NCI-H69 (cell line): ENCODE results near the gene KCND3.

Experiments used
- DNase-seq: peaks from one replicate; lab custom pipeline; 2025; lab: John Stamatoyannopoulos, UW

Gene KCND3

DNA sequence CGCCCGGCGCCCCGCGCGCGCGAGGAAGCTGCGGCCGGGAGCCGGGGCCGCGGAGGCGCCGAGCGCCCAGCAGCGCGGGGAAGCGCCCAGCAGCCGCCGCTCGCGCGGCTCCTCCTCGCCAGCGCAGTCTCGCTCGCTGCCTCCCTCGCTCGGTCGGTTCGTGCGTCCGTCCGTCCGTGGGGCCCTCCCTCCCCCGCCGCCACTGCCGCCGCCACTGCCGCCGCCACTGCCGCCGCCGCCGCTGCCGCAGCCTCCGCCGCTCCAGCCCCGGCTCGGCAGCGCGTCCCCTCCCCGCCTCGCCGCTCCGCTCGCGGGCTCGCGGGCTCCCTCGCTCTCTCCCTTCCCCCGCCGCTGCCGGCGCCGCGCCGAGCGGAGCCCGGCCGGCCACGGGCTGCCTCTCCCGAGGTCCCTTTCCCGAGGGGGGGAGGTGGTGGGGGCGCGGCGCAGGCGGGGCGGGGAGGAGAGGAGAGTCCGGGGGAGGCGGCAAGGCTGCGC lies at the start of gene KCND3:
Gene KCND3, minus strand, starts transcription at position 138 of the 495 bp plus-strand sequence.
- DNase-seq, result peak; percentile 34

DNA sequence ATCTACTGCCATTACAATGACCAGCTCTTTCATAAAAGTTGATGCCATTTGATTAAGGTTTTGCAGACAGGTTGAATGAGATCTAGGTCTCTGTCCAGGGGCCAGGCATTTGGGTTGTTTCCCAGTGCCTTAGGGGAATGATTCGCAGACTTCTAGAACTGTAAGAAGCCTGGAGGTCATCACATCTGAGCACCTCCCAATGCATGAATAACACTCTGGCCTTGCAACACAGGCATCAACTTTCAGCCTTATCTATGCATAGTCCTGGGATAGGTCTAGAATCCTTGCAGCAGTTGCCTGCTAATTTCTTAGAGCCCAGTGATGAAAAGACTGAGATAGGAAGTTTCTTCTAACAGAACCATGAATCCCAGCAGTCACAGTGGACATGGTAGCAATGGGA lies 44.8 kb upstream of the KCND3 start:
- DNase-seq, result no peak

DNA sequence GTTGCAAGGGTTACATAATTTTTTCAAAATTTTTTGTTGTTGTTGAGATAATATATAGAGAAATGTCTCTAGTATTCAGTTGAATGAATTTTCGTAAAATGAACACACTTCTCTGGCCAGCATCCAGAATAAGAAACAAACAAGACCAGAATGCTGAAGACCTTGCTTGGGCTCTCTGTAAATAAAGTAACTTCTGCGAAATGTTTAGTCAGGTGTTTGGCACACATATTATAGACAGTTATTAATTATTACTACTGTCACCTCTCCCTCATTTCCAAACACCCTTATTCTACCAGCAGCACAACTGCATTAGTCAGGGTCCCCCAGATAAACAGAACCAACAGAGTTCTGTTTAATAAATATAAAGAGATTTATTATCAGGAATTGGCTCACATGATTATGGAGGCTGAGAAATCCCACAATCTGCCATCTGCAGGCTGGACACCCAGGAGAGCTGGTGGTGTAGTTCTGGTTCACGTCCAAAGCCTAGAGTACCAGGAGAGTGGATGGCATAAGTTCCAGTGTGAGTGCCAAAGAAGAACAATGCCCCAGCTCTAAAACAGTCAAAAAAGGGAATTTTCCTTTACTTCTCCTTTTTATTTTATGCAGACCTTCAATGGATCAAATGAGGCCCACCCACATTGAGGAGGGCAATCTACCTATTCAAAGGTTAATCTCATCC lies 44.1 kb upstream of the KCND3 start:
- DNase-seq, result no peak

DNA sequence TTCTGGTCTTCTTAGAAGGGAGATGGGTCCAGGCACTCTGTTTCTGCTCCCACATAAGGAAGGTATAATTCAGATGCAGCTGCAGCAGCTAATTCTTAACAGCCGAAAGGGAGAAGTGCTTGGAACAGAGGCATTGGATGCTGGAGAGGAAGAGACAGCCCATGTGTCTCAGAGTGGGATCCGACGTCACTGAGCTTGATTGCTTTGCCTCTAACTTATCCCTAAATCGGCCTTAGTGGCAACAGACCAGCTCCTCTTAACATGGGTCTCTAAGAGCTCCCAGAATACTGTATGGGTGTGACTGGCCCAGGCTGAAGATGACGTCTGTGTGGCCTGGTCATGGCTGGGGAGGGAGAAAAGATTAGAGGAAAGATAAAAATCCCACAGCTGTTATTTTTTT lies 40.7 kb upstream of the KCND3 start:
- DNase-seq, result no peak

DNA sequence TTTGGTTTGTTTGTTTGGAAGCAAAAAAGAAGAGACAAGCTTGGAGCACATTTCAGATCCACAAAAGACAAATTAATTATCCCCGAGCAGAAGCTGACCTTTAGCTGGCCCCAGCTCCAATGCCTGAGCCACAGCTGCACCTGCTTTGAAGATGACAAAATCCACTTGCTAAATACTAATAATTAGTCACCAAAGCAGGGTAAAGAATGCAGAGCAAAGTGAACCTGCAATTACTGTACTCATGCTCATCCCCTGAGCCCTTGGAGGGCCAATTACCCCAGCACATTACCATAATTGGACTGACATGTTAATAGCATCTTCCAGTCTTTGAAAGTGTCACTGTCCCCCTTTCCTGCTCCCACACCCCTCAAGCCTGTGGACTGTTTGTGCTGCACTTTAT lies 38.2 kb upstream of the KCND3 start:
- peak; percentile 88 for DNase-seq

DNA sequence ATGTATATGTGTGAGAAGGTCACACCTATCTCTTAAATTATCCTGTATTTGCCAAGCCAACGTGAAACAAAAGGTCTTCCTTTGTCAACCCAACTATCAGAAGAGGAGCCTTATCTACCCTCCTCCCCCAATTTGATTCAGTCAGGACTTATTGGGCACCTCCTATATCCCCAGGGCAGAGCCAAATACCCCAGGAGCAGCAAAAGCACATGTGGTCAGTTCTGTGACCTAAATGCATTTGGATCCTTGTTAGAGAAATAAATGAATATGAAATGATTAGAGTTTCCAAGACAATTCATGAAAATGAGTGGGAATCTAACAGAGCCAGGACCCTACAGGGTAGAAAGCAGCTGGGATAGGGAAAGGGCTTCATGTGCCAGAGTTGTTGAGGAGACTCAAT lies 37.0 kb upstream of the KCND3 start:
- DNase-seq, result no peak

DNA sequence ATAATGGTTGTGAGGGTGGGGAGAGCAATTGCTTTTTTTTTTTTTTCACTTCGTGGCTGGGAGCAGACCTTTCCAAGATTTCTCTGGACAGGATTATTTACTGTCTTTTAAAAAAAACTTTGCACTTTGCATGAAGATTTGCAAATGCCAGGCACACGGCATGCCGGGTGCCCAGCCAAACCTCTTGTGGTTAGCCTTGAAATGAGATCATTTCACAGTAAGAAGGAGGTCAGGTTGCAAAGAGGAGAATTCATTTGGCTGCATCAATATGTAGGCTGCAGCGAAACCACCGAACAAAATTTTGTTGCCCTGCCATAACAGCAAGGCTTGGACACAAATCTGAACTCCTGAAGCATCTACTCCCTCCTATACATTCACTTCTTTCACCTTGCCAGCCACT lies 36.5 kb upstream of the KCND3 start:
- no peak for DNase-seq

DNA sequence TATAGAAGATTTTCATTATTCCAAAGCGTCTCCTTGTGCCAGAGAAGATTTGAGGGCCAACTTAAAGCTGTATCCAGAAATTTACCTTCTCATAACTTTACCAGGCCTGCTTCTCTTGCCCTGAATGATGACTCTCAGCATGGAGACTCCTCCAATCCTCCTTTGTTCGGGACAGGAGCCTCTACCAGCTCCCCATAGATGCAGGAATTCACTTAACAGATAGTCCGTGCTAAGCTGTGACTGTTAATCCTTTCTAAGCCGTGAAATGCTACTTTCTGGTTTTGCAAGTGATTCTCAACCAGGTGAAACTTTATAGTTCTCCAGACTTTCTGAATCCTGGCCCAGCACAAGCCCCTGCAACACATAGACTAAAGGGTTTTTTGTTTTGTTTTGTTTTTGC lies 31.8 kb upstream of the KCND3 start:
- no peak for DNase-seq

DNA sequence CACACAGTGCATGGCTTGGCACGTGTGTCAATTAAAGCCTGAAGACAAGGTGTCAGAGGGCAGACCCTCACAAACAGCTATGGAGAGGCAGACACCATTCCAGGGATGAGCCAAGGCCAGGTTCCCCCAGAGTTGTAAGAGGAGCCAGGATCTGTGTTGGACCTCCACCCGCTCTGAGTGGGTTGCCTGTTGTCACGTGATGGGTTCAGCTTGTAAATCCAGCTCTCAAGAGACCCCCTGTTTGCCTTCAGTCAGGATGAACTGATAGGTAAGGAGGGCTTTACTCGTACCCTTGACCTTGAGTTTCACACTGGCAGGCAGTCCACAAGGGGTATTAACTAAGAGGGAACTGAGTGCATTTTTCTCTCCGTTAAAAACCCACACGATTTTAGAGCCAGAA lies 27.7 kb upstream of the KCND3 start:
- no peak for DNase-seq

DNA sequence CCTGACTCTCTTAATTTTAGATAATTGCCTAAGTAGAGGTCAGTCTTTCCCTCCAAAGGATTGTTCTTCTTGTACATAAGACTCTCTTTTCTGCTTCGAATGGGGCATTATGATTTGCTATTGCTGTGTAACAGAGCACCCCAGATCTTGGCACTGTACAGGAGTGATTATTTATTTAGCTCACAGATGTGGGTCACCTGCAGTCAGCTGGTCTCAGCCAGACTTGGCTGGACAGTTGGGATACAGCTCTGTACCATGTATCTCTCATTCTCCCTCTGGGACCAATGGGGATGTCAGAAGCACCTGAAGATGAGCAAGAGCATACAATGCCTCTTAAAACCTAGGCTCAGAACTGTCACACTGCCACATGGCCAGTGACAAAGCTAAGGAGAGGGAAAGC lies 23.4 kb upstream of the KCND3 start:
- DNase-seq, result no peak

DNA sequence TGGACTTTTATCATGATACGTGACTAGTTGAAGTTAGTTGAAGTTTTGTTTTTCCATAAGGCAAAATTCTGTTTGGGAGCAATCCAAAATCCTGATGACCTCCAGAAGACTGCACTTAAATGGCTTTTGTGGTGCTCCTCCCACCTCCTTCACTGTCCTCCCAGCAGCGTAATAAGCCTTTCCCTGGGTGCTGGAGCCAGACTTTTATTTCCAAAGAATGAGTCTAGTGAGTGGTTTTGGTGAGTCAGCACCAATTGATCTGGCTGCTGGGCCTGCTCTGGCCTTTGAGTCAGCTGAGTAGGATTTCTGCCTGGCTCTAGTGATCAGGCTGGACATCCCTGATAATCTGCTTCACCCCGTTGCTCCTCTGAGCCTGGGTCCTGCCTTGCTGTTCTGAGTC lies 21.7 kb upstream of the KCND3 start:
- no peak for DNase-seq

DNA sequence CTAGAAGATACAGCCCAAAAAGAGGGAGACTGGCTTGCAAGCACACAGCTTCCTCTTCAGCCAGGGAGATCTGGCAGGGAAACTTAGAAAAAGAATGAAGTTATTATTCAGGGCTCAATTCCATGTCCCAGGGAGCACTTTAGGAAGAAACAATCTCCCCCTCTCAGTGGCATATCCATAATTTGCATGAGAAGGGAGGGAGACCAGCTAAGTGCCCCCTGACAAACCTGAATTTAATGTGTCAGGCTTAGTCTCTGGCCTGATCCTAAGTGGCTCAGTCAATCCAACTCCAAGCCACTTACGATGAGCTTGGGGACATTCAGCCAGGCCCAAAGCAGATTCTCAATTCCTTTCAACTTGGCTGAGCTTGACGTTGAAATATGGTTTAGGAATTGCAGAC lies 17.7 kb upstream of the KCND3 start:
- DNase-seq, result no peak

DNA sequence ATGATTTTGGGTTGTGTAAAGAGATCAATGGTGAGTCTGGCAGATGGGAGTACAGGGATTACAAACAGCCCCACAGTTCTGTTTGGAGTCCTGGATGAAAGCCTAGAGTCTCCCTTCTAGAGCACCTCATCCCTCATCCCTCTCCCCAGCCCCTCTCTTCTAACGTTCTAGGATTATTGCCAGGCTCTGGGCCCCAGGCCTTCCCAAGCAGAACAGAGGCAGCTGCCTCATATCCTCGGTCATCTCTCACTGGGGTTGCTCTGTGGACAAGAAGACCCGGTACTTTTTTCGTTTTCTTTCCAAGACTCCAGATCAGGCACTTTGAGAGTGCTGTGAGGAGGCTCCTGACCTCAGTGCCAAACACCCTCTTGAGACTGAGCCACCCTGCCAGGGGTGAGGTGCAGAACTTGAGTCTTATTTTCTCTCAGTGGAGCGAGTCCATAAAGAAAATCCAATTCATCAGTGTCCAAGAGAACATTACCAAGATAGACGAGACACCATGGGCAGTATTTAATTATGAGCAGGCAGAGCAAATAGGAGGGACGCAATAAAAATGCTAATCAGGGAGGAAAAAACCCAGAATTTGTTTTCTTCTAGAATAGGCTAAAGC lies 17.1 kb upstream of the KCND3 start:
- no peak for DNase-seq

DNA sequence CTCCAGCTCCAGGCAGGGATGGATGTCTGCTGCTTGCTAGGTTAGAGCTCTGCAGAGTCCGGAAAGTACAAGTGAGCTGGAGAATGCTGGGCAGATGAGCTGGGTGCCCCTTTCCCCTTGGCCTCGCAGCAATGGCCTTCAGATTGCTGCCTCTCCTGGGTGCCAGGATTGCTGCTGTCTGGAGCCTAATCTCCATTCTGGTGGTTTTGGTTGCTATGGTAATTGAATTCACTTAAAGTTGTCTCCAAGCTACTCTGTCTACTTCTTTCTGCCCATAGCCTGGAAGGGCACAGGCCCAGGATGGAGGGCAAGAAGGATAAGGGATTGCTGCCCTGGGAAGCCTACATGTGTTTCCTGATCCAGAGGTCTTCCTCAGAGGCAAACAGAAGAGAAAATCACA lies 14.6 kb upstream of the KCND3 start:
- DNase-seq, result no peak

DNA sequence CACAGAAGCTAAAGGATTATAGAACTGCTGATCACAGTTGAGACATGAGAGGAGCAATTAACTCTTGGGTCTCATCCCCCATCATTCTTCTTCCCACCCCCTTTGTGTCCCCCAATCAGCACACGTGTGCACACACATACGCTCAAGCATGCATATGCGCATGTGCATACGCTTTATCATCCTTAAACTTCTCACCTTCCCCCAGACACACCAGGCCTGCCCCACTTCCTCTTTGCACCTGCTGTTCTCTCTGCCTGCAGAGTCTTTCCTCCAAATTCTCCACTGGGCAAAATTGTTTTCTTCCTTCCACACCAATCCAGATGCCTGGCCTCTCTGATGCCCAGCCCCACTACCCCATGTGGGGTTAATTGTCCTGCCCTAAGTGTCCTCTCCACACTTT lies 13.0 kb upstream of the KCND3 start:
- no peak for DNase-seq

DNA sequence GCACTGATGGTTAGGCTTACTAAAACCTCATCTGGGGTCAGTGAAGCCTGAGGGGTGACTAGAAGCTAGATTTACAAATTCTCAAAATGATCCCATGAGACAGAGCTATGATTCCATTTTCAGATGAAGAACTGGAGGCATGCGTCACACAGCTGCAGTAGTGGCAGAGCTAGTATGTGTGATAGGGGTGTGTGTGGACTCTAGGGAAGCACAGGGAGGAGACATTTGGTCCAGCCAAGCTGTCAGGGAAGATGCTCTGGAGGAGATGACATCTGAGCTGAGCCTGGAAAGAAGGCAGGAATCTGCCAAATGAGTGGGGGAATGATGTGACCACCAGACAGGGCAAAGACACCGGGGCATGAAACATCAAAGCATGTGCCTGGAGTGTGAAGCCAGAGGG lies 12.0 kb upstream of the KCND3 start:
- DNase-seq, result no peak

DNA sequence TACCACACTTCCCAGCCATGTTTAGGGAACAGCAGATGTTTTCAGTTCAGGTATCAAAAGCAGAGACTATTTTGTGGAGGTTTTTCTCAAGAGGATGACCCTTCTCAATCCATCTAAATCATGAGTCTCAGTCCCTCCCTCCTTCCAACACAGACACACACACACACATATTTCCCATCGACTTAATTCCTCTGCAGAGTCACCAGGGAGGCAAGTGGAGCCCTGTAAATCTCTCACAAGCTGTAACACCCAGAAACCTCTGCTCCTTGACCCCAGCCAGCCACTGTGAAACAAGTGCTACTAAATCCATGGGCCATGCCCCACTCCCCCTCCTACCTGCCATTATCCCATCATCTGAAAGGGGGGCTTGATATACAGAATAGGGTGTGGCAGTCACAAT lies 10.6 kb upstream of the KCND3 start:
- DNase-seq, result no peak

DNA sequence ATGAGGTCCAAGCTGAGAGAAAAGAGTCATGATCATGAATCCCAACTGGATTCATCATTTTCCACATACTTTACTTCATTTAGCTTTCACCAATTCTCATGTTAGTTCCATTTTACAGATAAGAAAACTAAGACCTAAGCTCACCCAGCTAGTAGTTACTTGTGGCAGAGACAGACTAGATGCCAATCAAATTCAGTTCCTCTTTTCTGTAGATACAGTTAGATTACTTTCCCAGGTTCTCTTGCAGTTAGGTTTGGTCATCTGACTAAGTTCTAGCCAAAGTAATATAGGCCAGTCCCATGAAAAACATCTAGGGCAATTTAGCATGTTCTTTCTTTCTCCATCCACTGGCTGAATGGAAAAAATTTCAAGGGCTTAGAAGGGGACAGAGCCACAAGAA lies 8.9 kb upstream of the KCND3 start:
- no peak for DNase-seq

DNA sequence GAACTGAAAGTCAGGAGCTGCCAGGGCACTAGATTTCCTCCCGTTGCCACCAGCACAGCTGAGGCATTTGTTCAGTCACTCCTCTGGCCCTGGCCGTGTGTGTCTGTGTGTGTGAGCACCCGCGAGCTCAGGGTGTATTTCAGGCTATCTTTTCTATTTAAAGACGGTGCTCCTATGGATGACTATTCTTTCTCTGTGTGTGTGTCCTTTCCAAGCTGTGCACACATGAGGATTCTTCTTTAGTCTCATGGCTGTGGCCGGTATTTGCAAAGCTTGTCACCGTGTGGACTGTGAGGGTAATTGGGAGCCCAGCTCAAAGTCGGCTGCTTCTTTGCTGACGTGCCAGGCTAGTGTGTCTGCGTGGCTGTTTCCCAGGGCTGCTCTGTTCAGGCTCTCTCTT lies 3.0 kb upstream of the KCND3 start:
- no peak for DNase-seq

DNA sequence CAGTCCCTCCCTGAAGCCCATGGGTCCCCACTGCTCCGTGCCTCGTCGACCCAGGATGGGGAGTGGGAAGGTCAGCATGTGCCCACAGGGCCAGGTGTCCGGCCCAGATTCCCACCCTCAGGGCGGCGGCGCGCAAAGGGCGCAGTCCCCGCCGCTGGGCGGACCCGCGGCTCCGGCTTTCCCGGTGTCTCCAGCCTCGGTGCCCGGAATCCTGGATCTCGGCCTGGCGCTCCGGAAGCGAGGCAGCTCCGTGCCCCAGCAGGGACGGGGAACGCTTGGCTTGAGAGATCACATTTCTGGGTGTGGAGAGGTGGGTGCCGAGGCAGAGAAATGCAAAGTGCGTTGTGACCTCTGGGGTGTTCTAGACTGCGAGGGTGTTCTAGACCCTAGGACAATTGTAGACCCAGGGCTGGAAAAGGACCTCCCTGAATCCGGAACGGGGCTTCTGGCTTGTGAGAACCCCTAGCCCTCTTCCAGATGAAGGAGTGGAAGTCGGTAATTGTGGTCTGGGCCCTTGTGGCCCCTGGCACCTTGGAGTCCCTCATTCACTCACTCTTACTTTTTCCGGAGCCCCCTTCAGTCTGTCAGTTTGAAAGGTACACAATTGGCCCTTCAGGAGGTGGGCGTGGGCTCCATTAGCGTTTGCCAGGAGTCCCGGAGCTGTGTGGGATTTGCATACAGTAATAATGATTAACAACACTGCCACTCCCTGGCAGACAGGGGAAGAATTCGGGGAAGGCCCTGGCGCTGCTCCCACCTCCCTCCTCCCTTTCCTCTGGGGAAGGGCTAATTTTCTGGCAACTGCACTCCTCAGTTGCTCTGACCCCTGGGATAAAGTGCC lies 1.6 kb upstream of the KCND3 start:
- peak; percentile 74 for DNase-seq

DNA sequence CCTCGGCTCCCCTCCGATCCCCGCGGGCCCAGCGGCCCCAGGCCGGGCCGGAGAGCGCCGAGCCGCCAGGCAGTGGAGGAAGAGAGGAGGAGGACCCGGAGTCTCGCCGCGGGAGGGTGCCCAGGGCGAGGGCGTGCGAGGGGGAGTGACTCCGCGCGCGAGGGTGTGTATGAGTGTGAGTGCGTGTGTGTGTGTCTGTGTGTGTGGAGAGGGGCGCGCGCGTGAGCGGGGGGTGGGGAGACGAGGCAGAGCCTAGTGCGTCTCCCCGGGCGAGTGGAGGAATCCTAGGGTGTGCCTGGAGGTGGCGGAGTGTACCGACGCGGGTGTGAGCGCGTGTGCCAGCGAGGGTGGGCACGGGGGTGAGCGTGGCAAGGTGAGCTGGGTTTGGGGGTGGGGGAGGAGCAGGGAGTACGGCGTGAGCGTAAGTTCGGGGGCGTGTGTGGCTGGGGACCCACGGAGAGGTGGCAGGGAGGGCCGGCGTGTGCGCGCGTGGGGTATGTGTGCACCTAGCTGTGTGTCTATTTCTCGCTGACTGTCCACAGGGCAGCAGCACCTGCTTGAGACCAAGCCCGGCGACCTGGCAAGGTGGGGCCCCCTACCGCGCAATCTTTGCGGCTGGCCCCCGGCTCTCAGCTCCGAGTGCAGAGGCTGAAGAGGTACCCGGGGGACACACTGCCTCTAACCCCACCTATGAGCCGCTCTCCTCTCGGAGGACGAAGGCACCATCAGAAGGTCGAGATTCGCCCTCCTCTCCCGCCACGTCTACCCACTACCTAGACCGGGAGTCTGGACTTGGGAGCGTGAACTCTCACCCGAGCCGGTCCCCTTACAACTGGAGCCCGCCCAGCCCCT lies 784 bp upstream of the KCND3 start:
- DNase-seq, result peak; percentile 34
